AG04450 (cell line): ENCODE data around the gene DEAF1. TPM values are rescaled to one million over a fixed set of nuclear protein-coding genes. Genes with fewer than 3 reads are reported as not detected.
"Not testable (repeated sequence)": the region's sequence is repeated elsewhere in the genome, so short reads cannot be mapped to it uniquely, and the experiment has no call there.

Experiments
- CTCF ChIA-PET: fragments of 300-600, 350-600 bp; formaldehyde crosslinking; extraction: SDS; loops from one replicate; lab custom pipeline; 2022; ENCODE audit warnings: antibody characterized with exemption, inconsistent platforms; lab: Charles Lee
- POLR2A ChIA-PET: fragments of 350-600 bp; formaldehyde crosslinking; extraction: SDS; loops from one replicate; lab custom pipeline; 2021; ENCODE audit warnings: antibody characterized with exemption, inconsistent platforms; lab: Yijun Ruan, JAX
- DNase-seq: peaks from one replicate; pipeline ENCODE4 v3.0.0-alpha.2; 2011; ENCODE audit warnings: low read depth, low spot score
- H3K27ac ChIP-seq: one replicate; pipeline ENCODE4 v1.5.1; 2012; ENCODE audit warnings: low read depth, low read length, control low read depth
- H3K27me3 ChIP-seq: one replicate; pipeline ENCODE4 v1.6.0; 2012; ENCODE audit warnings: low read length; ENCODE audit not compliant: control insufficient read depth, insufficient read depth
- H3K4me3 ChIP-seq: 2 replicates; pipeline ENCODE4 v1.5.1; 2011; ENCODE audit warnings: mild to moderate bottlenecking, low read depth, low read length, control low read depth
- H3K9me3 ChIP-seq: 2 replicates; pipeline ENCODE4 v1.5.1; 2012; ENCODE audit warnings: low read length; ENCODE audit not compliant: control insufficient read depth, insufficient read depth
- polyA plus RNA-seq: library from polyadenylated mRNA; depleted of rRNA; stranded (reverse); fragments of >200 nt; gene quantifications from 2 replicates; pipeline ENCODE4 v1.2.3, GENCODE V29; 2011
- TF ChIP-seq, protein P1 (sequence below): IDR thresholded peaks from 2 replicates; pipeline ENCODE4 v1.5.1; 2011; ENCODE audit warnings: low read depth, low read length, control low read depth, inconsistent platforms

The DEAF1 gene
- polyA plus RNA-seq, 1 experiment: 13.0 TPM

DNA sequence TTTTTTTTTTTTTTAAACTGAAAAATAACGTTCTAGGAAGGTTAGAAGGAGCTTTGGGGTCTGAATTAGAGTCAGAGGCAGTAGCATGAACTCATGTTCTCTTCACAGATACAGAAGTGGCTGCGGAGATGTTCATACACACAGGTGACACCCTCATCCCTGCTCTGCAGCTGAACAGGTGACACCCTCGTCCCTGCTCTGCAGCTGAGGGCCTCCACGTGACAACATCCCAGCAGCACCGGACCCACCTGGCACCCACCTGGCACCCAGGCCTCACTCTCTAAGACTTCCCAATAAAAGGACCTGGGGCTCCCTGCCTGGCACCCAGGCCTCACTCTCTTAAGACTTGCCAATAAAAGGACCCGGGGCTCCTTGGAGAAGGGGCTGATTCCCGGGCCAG is 38.2 kb downstream of the DEAF1 start:
- H3K27ac ChIP-seq: no peak overlapping the region
- CTCF ChIA-PET: no interaction called here
- no peak overlapping the region for H3K4me3 ChIP-seq
- POLR2A ChIA-PET: no interaction called here
- no peaks in the 10 kb centered on the region for H3K9me3 ChIP-seq
- TF ChIP-seq, protein P1, sequence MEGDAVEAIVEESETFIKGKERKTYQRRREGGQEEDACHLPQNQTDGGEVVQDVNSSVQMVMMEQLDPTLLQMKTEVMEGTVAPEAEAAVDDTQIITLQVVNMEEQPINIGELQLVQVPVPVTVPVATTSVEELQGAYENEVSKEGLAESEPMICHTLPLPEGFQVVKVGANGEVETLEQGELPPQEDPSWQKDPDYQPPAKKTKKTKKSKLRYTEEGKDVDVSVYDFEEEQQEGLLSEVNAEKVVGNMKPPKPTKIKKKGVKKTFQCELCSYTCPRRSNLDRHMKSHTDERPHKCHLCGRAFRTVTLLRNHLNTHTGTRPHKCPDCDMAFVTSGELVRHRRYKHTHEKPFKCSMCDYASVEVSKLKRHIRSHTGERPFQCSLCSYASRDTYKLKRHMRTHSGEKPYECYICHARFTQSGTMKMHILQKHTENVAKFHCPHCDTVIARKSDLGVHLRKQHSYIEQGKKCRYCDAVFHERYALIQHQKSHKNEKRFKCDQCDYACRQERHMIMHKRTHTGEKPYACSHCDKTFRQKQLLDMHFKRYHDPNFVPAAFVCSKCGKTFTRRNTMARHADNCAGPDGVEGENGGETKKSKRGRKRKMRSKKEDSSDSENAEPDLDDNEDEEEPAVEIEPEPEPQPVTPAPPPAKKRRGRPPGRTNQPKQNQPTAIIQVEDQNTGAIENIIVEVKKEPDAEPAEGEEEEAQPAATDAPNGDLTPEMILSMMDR: no peak
- H3K27me3 ChIP-seq: no peaks in the 10 kb centered on the region
- DNase-seq: no peak

DNA sequence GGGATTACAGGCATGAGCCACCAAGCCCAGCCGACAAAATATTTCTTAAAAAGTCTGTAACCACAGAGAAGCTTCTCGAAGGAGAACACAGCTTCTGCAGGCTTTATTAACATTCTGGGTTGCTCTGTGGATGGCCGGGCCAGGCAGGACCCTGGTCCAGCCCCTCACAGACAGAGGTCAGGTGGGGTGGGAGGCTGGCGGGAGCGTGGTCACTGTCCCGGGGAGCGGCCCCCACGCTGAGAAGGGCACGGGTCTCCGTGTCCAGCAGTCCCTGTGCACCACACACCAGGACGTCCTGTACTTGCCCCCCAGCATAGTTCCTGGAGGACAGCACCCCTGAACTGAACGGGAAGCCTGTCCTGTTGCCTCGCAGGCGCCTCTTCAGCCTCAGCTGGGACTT is 38.6 kb downstream of the DEAF1 start:
- TF ChIP-seq, protein P1: no peak
- no peaks in the 10 kb centered on the region for H3K9me3 ChIP-seq
- no peak overlapping the region for H3K4me3 ChIP-seq
- ChIA-PET POLR2A (no interaction called here), CTCF (no interaction called here)
- H3K27me3 ChIP-seq: no peaks in the 10 kb centered on the region
- DNase-seq: no peak
- H3K27ac ChIP-seq: no peak overlapping the region

DNA sequence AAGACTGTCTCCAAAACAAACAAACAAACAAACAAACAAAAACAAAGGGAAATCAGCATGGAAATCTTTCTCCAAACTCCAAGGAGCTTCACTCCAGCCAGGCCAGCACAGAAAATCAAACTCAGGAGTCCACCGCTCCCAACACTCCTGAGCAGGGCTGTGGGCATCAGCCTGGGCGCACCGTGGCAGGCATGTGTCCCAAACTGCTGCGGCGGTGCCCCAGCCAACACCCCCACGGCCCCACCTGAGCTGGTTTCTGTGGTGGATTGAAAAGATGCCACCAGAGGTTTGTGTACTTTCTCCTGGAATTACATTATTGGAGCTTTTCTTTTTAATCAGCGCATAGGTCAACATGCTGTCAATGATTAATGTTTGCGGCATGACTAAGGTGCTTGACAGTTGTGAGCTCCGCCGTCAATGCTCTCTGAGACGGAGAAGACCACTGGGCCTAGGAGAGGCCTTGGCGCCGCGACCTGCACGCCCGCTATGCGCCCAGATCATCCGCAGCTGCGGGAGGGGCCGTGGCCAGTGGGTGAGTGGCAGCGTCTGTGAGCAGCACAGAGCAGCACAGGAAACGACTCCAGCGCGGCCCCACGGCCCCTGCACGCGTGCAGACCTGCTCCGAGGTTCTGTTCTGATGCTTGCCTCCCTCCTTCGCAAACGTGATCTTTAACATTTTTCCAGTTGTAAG is 39.8 kb downstream of the DEAF1 start:
- no peaks in the 10 kb centered on the region for H3K27me3 ChIP-seq
- no peaks in the 10 kb centered on the region for H3K9me3 ChIP-seq
- H3K27ac ChIP-seq: no peak overlapping the region
- DNase-seq: no peak
- TF ChIP-seq, protein P1: no peak
- ChIA-PET POLR2A (no interaction called here), CTCF (no interaction called here)
- H3K4me3 ChIP-seq: no peak overlapping the region

DNA sequence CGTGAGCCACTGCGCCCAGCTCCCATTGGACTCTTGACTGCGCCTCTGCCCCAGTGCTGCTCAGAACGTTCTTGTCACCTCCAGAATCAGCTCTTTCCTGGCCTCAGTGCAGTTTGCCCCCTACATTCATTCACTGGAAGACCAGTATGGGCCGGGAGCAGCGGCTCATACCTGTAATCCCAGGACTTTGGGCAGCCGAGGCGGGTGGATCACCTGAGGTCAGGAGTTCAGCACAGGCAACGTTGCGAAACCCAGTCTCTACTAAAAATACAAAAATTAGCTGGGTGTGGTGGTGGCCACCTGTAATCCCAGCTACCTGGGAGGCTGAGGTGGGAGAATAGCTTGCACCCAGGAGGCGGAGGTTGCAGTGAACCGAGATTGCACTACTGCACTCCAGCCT is 40.6 kb downstream of the DEAF1 start:
- H3K4me3 ChIP-seq, H3K9me3 ChIP-seq, H3K27ac ChIP-seq, DNase-seq, POLR2A ChIA-PET, H3K27me3 ChIP-seq, CTCF ChIA-PET: not testable (repeated sequence)

DNA sequence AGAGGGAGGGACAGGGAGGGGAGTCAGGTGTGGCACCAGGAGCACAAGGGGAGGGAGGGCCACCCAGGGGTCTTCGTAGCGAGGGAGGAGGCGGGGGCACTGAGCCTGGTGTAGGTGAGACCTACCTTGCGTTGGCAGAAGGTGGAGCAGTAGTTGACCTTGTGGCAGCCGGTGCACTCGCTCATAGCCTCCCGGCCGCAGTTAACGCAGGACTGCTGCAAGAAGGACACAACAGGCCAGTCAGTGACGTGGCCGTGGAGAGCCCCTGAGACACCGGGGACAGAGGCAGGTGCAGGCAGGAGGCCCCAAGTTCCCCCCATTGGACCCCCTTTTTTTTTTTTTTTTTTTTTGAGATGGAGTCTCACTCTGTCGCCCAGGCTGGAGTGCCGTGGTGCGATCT is 41.2 kb downstream of the DEAF1 start:
- TF ChIP-seq, protein P1: no peak
- H3K27ac ChIP-seq: no peak overlapping the region
- no peaks in the 10 kb centered on the region for H3K27me3 ChIP-seq
- CTCF ChIA-PET: no interaction called here
- DNase-seq: no peak
- POLR2A ChIA-PET: no interaction called here
- H3K4me3 ChIP-seq: no peak overlapping the region
- no peaks in the 10 kb centered on the region for H3K9me3 ChIP-seq

DNA sequence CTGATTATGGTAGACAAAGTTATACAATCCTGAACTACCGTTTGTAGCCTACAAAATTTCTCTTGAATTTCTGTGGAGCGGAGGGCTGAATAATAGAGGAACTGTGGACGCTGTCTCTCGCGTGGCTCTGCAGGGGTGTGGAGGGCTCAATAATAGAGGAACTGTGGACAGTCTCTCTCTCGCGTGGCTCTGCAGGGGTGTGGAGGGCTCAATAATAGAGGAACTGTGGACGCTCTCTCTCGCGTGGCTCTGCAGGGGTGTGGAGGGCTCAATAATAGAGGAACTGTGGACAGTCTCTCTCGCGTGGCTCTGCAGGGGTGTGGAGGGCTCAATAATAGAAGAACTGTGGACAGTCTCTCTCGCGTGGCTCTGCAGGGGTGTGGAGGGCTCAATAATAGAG is 41.9 kb downstream of the DEAF1 start:
- CTCF ChIA-PET, POLR2A ChIA-PET, H3K9me3 ChIP-seq, DNase-seq, H3K27ac ChIP-seq, H3K27me3 ChIP-seq, H3K4me3 ChIP-seq: not testable (repeated sequence)
